Colonic mucosa (tissue), 4 donors: ENCODE results near the gene LRRN2. TPM values are rescaled to one million over a fixed set of nuclear protein-coding genes. Genes with fewer than 3 reads are reported as not detected.

Source experiments
- DNase-seq: peaks from one replicate; pipeline ENCODE4 v3.0.0-alpha.2; 2020
- H3K27ac ChIP-seq: fragments of 200-600 bp; one replicate; pipeline ENCODE4 v1.8.0; 2021
- H3K27me3 ChIP-seq: fragments of 200-600 bp; one replicate; pipeline ENCODE4 v1.8.0; 2021
- H3K36me3 ChIP-seq: fragments of 200-600 bp; one replicate; pipeline ENCODE4 v1.8.0; 2021
- H3K4me1 ChIP-seq: fragments of 200-600 bp; one replicate; pipeline ENCODE4 v1.8.0; 2021; ENCODE audit warnings: mild to moderate bottlenecking
- H3K4me3 ChIP-seq: fragments of 200-600 bp; one replicate; pipeline ENCODE4 v1.8.0; 2021
- H3K9ac ChIP-seq, 2 donors: one replicate each; pipeline ENCODE4 v1.7.0; 2013; ENCODE audit warnings: control low read depth in 2 of 2, low read depth in 2 of 2, low read length in 2 of 2
- H3K9me3 ChIP-seq: fragments of 200-600 bp; one replicate; pipeline ENCODE4 v1.8.0; 2021
- CTCF ChIP-seq: fragments of 200-600 bp; IDR thresholded peaks from one replicate; pipeline ENCODE4 v1.8.0; 2022; ENCODE audit warnings: antibody characterized with exemption, mild to moderate bottlenecking
- intact Hi-C: fragments of 100-400 bp; cut with DNase I; formaldehyde crosslinking; loops from one replicate; pipeline ENCODE4 v1.14.1; 2022
- total RNA-seq, 2 donors: library from RNA; stranded (reverse); fragmentation: NEBNext Ultra II Directional in 1 of 2; extraction: Animal tissue kit (Norgen Biotek cat#: 25700) in 1 of 2; gene quantifications; one replicate each; pipeline ENCODE4 v1.2.1, GENCODE V29; 2021
- donor health status: healthy.
- donor health status: DM: no; HTN: no; CAD: no.
- donor health status: DM: no; HTN: no; CAD: no.

The LRRN2 gene
- total RNA-seq, 2 donors from 2014 or later: 13.1 to 13.9 TPM

GRCh38 chr1:204705888-204706837, 20.6 kb upstream of the LRRN2 start:
- Histone ChIP-seq H3K9ac (no peak overlapping the region), H3K27me3 (no peaks in the 10 kb centered on the region), H3K9me3 (no peaks in the 10 kb centered on the region), H3K4me3 (no peak overlapping the region), H3K36me3 (no peaks in the 10 kb centered on the region), H3K27ac (no peak overlapping the region), H3K4me1 (no peaks in the 10 kb centered on the region)
- intact Hi-C loops: no loop called here
- no peak for DNase-seq
- TF ChIP-seq CTCF: no peak

GRCh38 chr1:204705493-204705811, 19.9 kb upstream of the LRRN2 start:
- Histone ChIP-seq H3K9me3 (no peaks in the 10 kb centered on the region), H3K27me3 (no peaks in the 10 kb centered on the region), H3K36me3 (no peaks in the 10 kb centered on the region), H3K9ac (no peak overlapping the region), H3K4me1 (no peaks in the 10 kb centered on the region), H3K27ac (no peak overlapping the region), H3K4me3 (no peak overlapping the region)
- intact Hi-C loops: no loop called here
- no peak for TF ChIP-seq CTCF
- no peak for DNase-seq

GRCh38 chr1:204704794-204705492, 19.4 kb upstream of the LRRN2 start:
- Histone ChIP-seq H3K4me3 (no peak overlapping the region), H3K4me1 (no peaks in the 10 kb centered on the region), H3K9me3 (no peaks in the 10 kb centered on the region), H3K36me3 (no peaks in the 10 kb centered on the region), H3K9ac (no peak overlapping the region), H3K27ac (no peak overlapping the region), H3K27me3 (no peaks in the 10 kb centered on the region)
- no peak for TF ChIP-seq CTCF
- no peak for DNase-seq
- intact Hi-C loops: no loop called here

- Histone ChIP-seq H3K4me3 (no peak overlapping the region), H3K36me3 (no peaks in the 10 kb centered on the region), H3K4me1 (no peaks in the 10 kb centered on the region), H3K27ac (no peak overlapping the region), H3K9me3 (no peaks in the 10 kb centered on the region), H3K27me3 (no peaks in the 10 kb centered on the region), H3K9ac (no peak overlapping the region)
- no peak for TF ChIP-seq CTCF
- no peak for DNase-seq
- intact Hi-C loops: no loop called here
Measured at GRCh38 chr1:204703826-204704612, 18.5 kb upstream of the LRRN2 start.

- no peak for DNase-seq
- no peak overlapping the region for H3K4me3 ChIP-seq
- H3K9me3 ChIP-seq: no peaks in the 10 kb centered on the region
- TF ChIP-seq CTCF: no peak
- H3K4me1 ChIP-seq: no peaks in the 10 kb centered on the region
- H3K27me3 ChIP-seq: no peaks in the 10 kb centered on the region
- no peak overlapping the region for H3K9ac ChIP-seq
- intact Hi-C loops: no loop called here
- no peaks in the 10 kb centered on the region for H3K36me3 ChIP-seq
- no peak overlapping the region for H3K27ac ChIP-seq
Measured at GRCh38 chr1:204703268-204703664, 17.7 kb upstream of the LRRN2 start.
